KBM-7 (cell line): ENCODE results near the gene WRAP73.

Experiments used
- DNase-seq: peaks from one replicate; pipeline ENCODE4 v3.0.0-alpha.2; 2015
- in situ Hi-C: fragments of 300-500 bp; cut with MboI; formaldehyde crosslinking; loops from 2 replicates; pipeline ENCODE4 v1.14.3; 2020; ENCODE audit warnings: low sequenced_read_pairs, low pct_unique_long_range_greater_than_20kb, mixed read lengths

WRAP73 gene

DNA sequence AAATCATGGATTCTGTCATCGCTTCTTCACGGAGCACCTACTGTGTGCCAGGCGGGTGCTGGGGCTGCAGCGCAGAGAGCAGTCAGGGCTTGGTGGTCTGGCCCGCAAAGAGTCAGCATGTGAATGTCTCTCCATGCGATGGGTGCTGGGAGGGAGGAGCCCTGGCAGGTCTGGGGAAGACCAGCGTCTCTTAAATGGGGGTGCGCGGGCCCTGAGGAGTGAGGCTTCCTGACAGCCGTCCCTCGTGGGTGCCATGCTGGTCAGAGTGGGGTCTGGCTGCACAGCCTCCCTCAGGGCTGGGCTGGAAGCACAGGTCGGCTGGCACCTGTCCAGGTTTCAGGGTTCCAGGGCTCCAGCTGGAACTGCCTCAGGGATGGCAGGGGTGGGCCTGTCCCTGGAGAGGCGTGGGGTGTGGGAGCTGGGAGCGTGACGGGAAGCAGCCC is 20.9 kb upstream of the WRAP73 start:
- in situ Hi-C loops = no loop called here
- no peak for DNase-seq

DNA sequence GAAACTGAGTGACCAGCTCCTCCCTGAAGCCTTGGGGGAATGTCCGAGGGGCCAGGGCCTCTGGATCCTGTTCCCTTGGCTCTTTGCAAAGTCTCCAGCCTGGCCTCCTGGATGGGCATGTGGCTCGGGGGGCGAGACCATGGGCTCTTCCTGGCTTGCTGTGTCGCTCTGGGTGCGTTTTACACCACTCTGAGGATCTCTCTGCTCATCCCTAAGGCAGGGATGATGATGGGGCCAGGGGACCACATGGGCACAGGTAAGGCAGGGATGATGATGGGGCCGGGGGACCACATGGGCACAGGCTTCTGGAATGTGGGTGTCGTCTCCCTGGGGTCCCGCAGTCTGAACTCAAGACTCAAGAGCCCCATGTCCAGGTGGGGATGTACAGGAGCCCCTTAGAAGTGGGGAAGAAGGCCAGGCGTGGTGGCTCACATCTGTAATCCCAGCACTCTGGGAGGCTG is 20.1 kb upstream of the WRAP73 start:
- DNase-seq = no peak
- in situ Hi-C loops = no loop called here

DNA sequence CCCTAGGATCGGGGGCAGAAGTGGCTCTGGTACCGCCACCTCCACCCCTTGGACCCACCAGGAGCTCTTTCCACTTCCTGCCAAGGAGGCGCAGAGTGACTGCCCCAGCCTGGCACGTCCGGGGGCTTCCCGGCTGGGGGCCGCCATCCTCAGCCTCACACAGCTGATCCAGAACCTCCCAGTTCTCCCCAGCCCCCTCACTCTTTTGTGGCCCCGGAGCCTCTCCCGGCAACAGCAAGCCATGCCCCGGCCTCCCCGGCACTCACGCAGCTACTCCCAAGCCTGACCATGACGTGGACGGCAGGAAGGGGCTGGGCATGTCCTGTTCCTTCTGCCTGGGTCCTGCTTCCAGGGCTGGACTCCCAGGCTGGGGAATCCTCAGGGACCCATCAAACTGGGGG is 19.5 kb upstream of the WRAP73 start:
- in situ Hi-C loops = no loop called here
- DNase-seq = no peak

DNA sequence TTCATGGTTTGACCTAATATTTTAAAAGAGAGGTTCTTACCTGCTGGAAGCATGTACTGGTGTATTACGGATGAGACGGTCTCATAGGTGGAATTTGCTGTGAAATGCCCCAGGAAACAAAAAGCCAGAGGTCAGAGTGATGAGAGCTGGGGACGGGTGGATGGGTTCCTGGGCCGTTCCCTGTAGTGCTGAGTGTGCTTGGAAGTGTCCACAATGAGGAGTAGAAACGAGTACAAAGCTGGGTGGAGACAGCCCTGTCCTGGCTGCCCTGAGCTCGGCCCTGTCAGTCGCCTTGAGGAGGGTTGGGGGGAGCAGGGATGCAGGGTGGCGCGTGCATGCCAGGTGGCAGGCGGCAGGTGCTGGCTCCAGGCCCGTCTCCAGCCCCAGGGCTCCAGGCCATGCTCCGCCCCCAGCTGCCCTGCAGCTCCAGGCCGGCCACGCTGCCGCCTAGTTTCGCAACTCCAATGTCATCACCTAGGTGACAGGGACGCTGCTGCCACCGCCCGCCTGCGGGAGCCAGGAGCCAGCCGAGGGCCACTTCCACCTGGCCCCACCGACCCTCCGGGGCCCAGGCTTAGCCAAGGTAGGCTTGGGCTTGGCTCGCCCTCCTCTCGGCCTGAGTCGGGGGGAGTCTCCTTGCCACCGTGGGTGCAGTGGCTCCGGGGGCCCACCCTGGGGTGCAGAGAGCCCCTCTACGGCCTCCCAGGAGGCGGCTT is 18.8 kb upstream of the WRAP73 start:
- peak; percentile 66 for DNase-seq
- in situ Hi-C loops = no loop called here

GRCh38 chr1:3668148-3668547 is 18.2 kb upstream of the WRAP73 start:
- in situ Hi-C loops = no loop called here
- no peak for DNase-seq

DNA sequence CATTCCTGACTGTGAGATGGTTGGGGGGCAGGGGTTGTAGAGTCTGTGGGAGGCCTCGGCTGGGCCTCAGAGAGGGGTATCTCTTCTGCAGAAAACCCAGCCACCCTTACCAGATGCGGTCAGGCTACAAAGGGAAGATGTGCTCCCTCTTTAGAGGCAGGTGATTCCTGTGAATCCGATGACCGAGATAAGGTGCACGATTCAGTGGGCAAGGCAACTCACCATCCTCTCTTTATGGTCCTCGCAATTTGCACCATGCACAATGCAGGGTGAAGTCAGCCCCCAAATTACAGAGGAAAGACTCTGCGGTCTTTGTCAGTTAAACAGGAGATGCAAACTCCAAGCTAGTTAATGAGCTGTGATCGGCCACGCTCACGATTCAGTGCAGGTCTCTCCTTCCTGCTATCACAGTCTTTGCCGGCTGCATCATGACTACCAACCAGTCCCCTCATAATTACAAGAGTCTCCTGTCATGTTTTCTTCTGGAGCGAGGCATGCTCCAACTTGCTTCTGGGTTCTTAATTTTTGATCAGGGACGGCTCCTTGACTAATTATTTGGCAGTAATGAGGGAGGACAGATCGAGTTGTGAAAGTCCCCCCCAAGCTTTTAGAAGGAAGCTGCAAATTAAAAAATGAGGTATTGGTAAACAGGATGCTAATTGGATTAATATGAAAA is 14.9 kb upstream of the WRAP73 start:
- in situ Hi-C loops = no loop called here
- no peak for DNase-seq

DNA sequence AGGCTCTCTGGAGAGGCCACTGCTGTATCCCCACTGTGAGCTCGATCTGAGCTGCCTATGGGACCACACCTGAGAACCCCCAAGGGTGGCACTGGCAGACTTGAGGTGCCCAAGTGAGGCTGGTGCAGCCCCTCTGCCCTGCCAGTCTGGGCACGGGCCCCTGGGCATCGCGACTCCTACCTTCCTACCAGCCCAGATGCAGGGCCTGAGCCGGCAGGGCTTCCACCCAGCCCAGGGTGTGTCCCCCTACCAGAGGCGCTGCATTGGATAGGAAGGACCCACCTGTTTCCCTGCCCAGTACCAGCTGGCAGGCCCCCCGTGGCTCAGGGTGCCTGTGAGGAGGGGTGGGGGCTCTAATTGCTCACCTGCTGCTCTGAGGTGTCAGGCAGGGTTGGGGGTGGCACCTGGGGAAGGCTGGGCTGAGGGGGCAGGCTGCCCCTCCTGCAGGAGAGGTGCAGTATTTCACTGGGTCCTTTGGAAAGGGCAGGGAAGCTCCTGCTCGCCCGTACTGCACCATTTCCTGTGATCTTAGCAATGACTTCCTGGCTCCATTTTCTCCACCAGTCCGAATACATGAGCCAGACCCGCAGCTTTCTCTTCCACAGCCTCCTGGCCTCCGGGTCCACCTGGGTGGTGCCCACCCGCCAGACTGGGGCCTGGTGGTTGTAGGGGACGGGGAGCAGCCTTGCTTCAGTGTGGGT is 14.2 kb upstream of the WRAP73 start:
- in situ Hi-C loops = no loop called here
- DNase-seq = no peak

- DNase-seq = no peak
Observed at GRCh38 chr1:3662080-3662671, 12.3 kb upstream of the WRAP73 start.

DNA sequence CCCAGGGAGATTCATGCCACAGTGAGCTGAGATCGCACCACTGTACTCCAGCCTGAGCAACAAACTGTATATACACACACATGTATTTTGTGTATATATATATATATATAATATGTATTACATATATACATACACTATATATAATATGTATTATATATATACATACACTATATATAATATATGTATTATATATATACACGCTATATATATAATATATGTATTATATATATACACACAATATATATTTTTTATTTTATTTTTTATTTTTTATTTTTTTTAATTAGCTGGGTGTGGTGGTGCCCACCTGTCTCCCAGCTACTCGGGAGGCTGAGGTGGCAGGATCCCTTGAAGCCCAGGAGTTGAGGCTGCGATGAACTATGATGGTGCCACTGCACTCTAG is 11.7 kb upstream of the WRAP73 start:
- DNase-seq = no peak

More at GRCh38 chr1:3662080-3662671, 12.3 kb upstream of the WRAP73 start:
- in situ Hi-C loops = no loop called here

DNA sequence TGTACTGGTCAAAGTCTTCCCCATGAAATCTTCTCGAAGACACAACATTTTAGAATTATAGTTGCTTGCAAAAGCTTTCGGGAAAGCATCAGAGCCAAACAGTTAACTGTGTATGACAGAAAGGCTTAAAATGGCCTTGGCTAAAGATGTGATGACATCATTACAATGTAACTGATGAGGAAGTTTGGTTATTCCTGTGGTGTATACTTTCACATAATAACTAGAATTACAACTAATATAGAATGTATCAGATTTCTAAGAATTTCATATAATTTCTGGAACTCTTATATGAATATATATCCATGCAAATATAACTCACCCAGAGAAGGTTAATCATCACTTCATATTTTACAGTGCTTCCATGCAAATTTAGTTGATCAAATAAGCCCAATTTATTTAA is 10.8 kb upstream of the WRAP73 start:
- no peak for DNase-seq
- in situ Hi-C loops = no loop called here

More for the DNA sequence above, 11.7 kb upstream of the WRAP73 start:
- in situ Hi-C loops = no loop called here

GRCh38 chr1:3659093-3659492 is 9.2 kb upstream of the WRAP73 start:
- no peak for DNase-seq
- in situ Hi-C loops = no loop called here

DNA sequence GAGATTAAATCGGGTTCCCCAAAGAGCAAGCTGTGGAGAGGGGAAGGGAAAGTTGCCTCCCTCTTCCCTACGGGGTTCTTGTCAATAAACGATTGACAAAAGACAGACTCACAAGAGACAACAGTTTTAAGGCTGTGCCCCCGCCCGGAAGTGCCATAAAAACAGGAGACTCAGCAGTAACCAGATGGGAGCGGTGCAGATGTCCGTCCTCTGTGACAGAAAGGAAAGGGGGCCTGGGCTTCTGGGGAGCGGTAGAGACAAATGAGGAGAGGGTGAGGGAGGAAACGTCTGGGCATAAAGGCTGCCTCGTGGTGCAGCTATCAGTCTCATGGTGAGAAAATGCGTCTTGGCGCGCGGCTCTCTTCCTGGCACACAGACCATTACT is 8.3 kb upstream of the WRAP73 start:
- no peak for DNase-seq
- in situ Hi-C loops = no loop called here

GRCh38 chr1:3657578-3658230 is 7.8 kb upstream of the WRAP73 start:
- DNase-seq = no peak
- in situ Hi-C loops = no loop called here

GRCh38 chr1:3657096-3657475 is 7.2 kb upstream of the WRAP73 start:
- no peak for DNase-seq
- in situ Hi-C loops = no loop called here

GRCh38 chr1:3656450-3657095 is 6.7 kb upstream of the WRAP73 start:
- no peak for DNase-seq
- in situ Hi-C loops = no loop called here

DNA sequence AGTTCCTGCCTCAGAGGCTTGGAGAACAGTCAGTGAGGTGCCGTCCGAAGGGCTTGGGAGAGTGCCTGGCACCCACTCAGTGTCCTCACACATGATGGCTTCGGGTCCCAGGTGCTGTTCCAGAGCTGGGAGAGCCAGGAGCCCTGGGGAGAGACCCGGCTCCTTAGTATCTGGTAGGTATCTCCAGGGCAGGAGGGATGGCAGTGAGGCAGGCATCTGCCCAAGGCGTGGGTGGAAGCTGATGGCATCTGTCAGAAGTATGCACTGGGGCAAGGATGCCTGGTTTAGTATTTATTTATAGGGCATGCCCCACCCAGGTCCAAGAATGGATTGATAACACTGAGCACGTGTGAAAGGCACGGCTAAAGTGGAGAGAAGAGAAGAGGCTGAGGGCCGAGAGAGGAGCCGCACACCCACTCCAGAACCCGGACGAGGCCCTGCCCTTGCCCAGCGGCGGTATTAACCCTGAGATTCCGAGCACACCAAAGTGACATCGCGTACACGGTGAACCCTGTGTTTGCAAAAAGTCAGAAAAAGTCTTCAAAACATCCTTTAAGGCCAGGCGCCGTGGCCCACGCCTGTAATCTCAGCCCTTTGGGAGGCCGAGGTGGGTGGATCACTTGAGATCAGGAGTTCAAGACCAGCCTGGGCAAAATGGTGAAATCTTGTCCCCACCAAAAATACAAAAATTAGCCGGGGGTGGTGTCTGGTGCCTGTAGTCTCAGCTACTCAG is 4.8 kb upstream of the WRAP73 start:
- DNase-seq = no peak
- in situ Hi-C loops = no loop called here

GRCh38 chr1:3653286-3653618 is 3.3 kb upstream of the WRAP73 start:
- DNase-seq = no peak
- in situ Hi-C loops = no loop called here

GRCh38 chr1:3652548-3653285 is 2.8 kb upstream of the WRAP73 start:
- DNase-seq = no peak
- in situ Hi-C loops = no loop called here
